NCI-H146 (cell line): ENCODE measurements around the gene SEZ6L.
A peak's percentile ranks its signal among the peaks of the same experiment; 100 is the strongest.

Experiments used
- DNase-seq: peaks from one replicate; lab custom pipeline; 2025; lab: John Stamatoyannopoulos, UW

Gene SEZ6L

GRCh38 chr22:26174280-26174679 lies 5.0 kb downstream of the SEZ6L start:
- DNase-seq, result peak; percentile 57

GRCh38 chr22:26182723-26183122 lies 13.5 kb downstream of the SEZ6L start:
- DNase-seq, result no peak

GRCh38 chr22:26185190-26185589 lies 15.9 kb downstream of the SEZ6L start:
- DNase-seq, result no peak

- DNase-seq, result no peak
Measured at GRCh38 chr22:26188341-26188740, 19.1 kb downstream of the SEZ6L start.

GRCh38 chr22:26194313-26194712 lies 25.1 kb downstream of the SEZ6L start:
- DNase-seq, result no peak

- no peak for DNase-seq
Measured at GRCh38 chr22:26194877-26195276, 25.6 kb downstream of the SEZ6L start.

GRCh38 chr22:26196657-26197056 lies 27.4 kb downstream of the SEZ6L start:
- no peak for DNase-seq

- no peak for DNase-seq
Measured at GRCh38 chr22:26197425-26197824, 28.2 kb downstream of the SEZ6L start.

GRCh38 chr22:26199665-26200064 lies 30.4 kb downstream of the SEZ6L start:
- DNase-seq, result no peak

- DNase-seq, result no peak
Measured at GRCh38 chr22:26202280-26202924, 33.1 kb downstream of the SEZ6L start.

GRCh38 chr22:26205494-26205893 lies 36.2 kb downstream of the SEZ6L start:
- DNase-seq, result no peak

- peak; percentile 10 for DNase-seq
Measured at GRCh38 chr22:26210334-26210733, 41.1 kb downstream of the SEZ6L start.

- no peak for DNase-seq
Measured at GRCh38 chr22:26213826-26214225, 44.6 kb downstream of the SEZ6L start.

GRCh38 chr22:26214466-26214865 lies 45.2 kb downstream of the SEZ6L start:
- DNase-seq, result no peak

GRCh38 chr22:26215736-26216135 lies 46.5 kb downstream of the SEZ6L start:
- no peak for DNase-seq

GRCh38 chr22:26225207-26225606 lies 55.9 kb downstream of the SEZ6L start:
- no peak for DNase-seq

- no peak for DNase-seq
Measured at GRCh38 chr22:26226538-26227297, 57.5 kb downstream of the SEZ6L start.

GRCh38 chr22:26229910-26230309 lies 60.6 kb downstream of the SEZ6L start:
- no peak for DNase-seq

GRCh38 chr22:26234296-26234695 lies 65.0 kb downstream of the SEZ6L start:
- DNase-seq, result no peak

- DNase-seq, result no peak
Measured at GRCh38 chr22:26235792-26236487, 66.7 kb downstream of the SEZ6L start.

- DNase-seq, result no peak
Measured at GRCh38 chr22:26236991-26237390, 67.7 kb downstream of the SEZ6L start.

GRCh38 chr22:26238596-26238995 lies 69.3 kb downstream of the SEZ6L start:
- DNase-seq, result no peak

- no peak for DNase-seq
Measured at GRCh38 chr22:26239581-26239980, 70.3 kb downstream of the SEZ6L start.
